ENCODE measurements around the gene FAM193A. TPM values are rescaled to one million over a fixed set of nuclear protein-coding genes. Genes with fewer than 3 reads are reported as not detected.

Gene FAM193A
- total RNA-seq (ENCODE audit: unreplicated experiment), result 56.1 TPM
- long read RNA-seq, partial matches to known transcripts, result 2 of 4 reads
- long read RNA-seq, other reads (novel, unspliced or antisense), result 2 of 4 reads

GRCh38 chr4:2536193-2537010, at the start of gene FAM193A:
Gene FAM193A (plus strand): TSS chr4:2536647. CDS start chr4:2536916, 269 bp downstream.
- peak; percentile 99 for DNase-seq
- peaks cover 10% of the 10 kb centered on the region for H3K27me3 Mint-ChIP-seq (ENCODE audit: unreplicated experiment)
- H3K4me1 Mint-ChIP-seq (ENCODE audit: low read depth, unreplicated experiment), result peaks cover 9% of the 10 kb centered on the region

GRCh38 chr4:2486981-2487380, 49.5 kb upstream of the FAM193A start:
- Mint-ChIP-seq H3K36me3 (ENCODE audit: unreplicated experiment) (no peaks in the 10 kb centered on the region), H3K27me3 (ENCODE audit: unreplicated experiment) (peaks cover 11% of the 10 kb centered on the region), H3K27ac (ENCODE audit: unreplicated experiment) (no peak overlapping the region), H3K4me3 (ENCODE audit: unreplicated experiment) (no peak overlapping the region), H3K4me1 (ENCODE audit: low read depth, unreplicated experiment) (peaks cover 25% of the 10 kb centered on the region), H3K9me3 (ENCODE audit: unreplicated experiment) (no peaks in the 10 kb centered on the region)
- TF ChIP-seq CTCF (IDR thresholded peaks at IDR 0.05; ENCODE audit: partially characterized antibody, unreplicated experiment), result no peak
- no peak for DNase-seq

More at GRCh38 chr4:2536193-2537010, at the start of gene FAM193A:
- peaks cover 5% of the 10 kb centered on the region for H3K9me3 Mint-ChIP-seq (ENCODE audit: unreplicated experiment)
- H3K36me3 Mint-ChIP-seq (ENCODE audit: unreplicated experiment), result no peaks in the 10 kb centered on the region
- TF ChIP-seq CTCF (IDR thresholded peaks at IDR 0.05; ENCODE audit: partially characterized antibody, unreplicated experiment), result no peak
- H3K27ac Mint-ChIP-seq (ENCODE audit: unreplicated experiment), result peak within 1 kb of the TSS; percentile 100
- H3K4me3 Mint-ChIP-seq (ENCODE audit: unreplicated experiment), result peak within 1 kb of the TSS; percentile 99

GRCh38 chr4:2487632-2488031, 48.8 kb upstream of the FAM193A start:
- no peak overlapping the region for H3K4me3 Mint-ChIP-seq (ENCODE audit: unreplicated experiment)
- H3K27me3 Mint-ChIP-seq (ENCODE audit: unreplicated experiment), result peaks cover 11% of the 10 kb centered on the region
- no peak for TF ChIP-seq CTCF (IDR thresholded peaks at IDR 0.05; ENCODE audit: partially characterized antibody, unreplicated experiment)
- peaks cover 19% of the 10 kb centered on the region for H3K4me1 Mint-ChIP-seq (ENCODE audit: low read depth, unreplicated experiment)
- no peak overlapping the region for H3K27ac Mint-ChIP-seq (ENCODE audit: unreplicated experiment)
- no peaks in the 10 kb centered on the region for H3K9me3 Mint-ChIP-seq (ENCODE audit: unreplicated experiment)
- H3K36me3 Mint-ChIP-seq (ENCODE audit: unreplicated experiment), result no peaks in the 10 kb centered on the region
- DNase-seq, result no peak

- no peak for TF ChIP-seq CTCF (IDR thresholded peaks at IDR 0.05; ENCODE audit: partially characterized antibody, unreplicated experiment)
Measured at GRCh38 chr4:2489081-2489805, 47.2 kb upstream of the FAM193A start.

More at GRCh38 chr4:2489081-2489805, 47.2 kb upstream of the FAM193A start:
- no peak for DNase-seq
- H3K4me1 Mint-ChIP-seq (ENCODE audit: low read depth, unreplicated experiment), result peaks cover 14% of the 10 kb centered on the region
- H3K9me3 Mint-ChIP-seq (ENCODE audit: unreplicated experiment), result no peaks in the 10 kb centered on the region
- no peaks in the 10 kb centered on the region for H3K36me3 Mint-ChIP-seq (ENCODE audit: unreplicated experiment)
- peaks cover 11% of the 10 kb centered on the region for H3K27me3 Mint-ChIP-seq (ENCODE audit: unreplicated experiment)
- H3K27ac Mint-ChIP-seq (ENCODE audit: unreplicated experiment), result no peak overlapping the region
- no peak overlapping the region for H3K4me3 Mint-ChIP-seq (ENCODE audit: unreplicated experiment)
